ENCODE data around the gene DIS3. TPM values are rescaled to one million over a fixed set of nuclear protein-coding genes. Genes with fewer than 3 reads are reported as not detected.

The DIS3 gene

Small RNA genes within 50 kb of the gene (small RNA-seq; reads per million reads assigned to genes)
- not detected for gene RNU6-80P (ENCODE audit: low read depth)

All from mesenchymal stem cell (in vitro differentiated cells and primary cell).